HepG2 (cell line): ENCODE results near the gene PTGS2. TPM values are rescaled to one million over a fixed set of nuclear protein-coding genes. Genes with fewer than 3 reads are reported as not detected.

Source experiments
- ATAC-seq: fragments of 200-7000 bp; cut with Tn5 transposase; 3 replicates; pipeline ENCODE4 v1.9.1; 2020; ENCODE audit warnings: mild to moderate bottlenecking, moderate library complexity
- BruUV-seq: library from RNA; stranded (reverse); fragments of 400-500 nt; replicated peaks from 2 replicates; lab custom pipeline; 2021; lab: Mats Ljungman, UMichigan
- CTCF ChIA-PET: fragments of 300-600 bp; formaldehyde crosslinking; extraction: SDS; loops from one replicate; lab custom pipeline; 2021; ENCODE audit warnings: low total read pairs, inconsistent platforms, low intra/inter-chr PET ratio; lab: Yijun Ruan, JAX
- POLR2A ChIA-PET: fragments of 350-600 bp; sonication (Branson Sonifier 250); formaldehyde crosslinking; loops from one replicate; lab custom pipeline; 2020; ENCODE audit warnings: antibody characterized with exemption, inconsistent platforms; lab: Yijun Ruan, JAX
- DNase-seq: peaks from one replicate; pipeline ENCODE4 v3.0.0-alpha.2; 2015; ENCODE audit warnings: low spot score
- FAIRE-seq: peaks from 3 replicates; lab custom pipeline; 2011; peaks lifted over from hg19 to GRCh38; lab: Jason Lieb, UNC
- H2AFZ ChIP-seq: one replicate; pipeline ENCODE4 v1.6.1; 2011; ENCODE audit warnings: low read length, inconsistent platforms
- H3K27ac ChIP-seq: fragments of 300-600 bp; 3 replicates; pipeline ENCODE4 v1.8.0; 2011; ENCODE audit warnings: mixed run types, mild to moderate bottlenecking, mixed read lengths, low read length, inconsistent platforms; ENCODE audit not compliant: insufficient read depth; ENCODE audit errors: extremely low read length
- H3K27me3 ChIP-seq, 2 experiments: fragments of 200-600 bp in 1 of 2; 2 replicates in 1 of 2; 3 replicates in 1 of 2; pipeline versions ENCODE4 v1.6.0 to v1.8.0; 2011; ENCODE audit warnings: low read length in 2 of 2, mild to moderate bottlenecking in 2 of 2, moderate library complexity in 2 of 2, inconsistent platforms in 1 of 2; ENCODE audit not compliant: insufficient read depth in 2 of 2, control insufficient read depth in 1 of 2
- H3K36me3 ChIP-seq, 2 experiments: fragments of 200-600 bp in 1 of 2; replicated peaks in 1 of 2; 2 replicates in 1 of 2; 3 replicates in 1 of 2; pipeline versions ENCODE4 v1.5.1 to v1.8.0; 2011; ENCODE audit warnings: low read length in 2 of 2, inconsistent platforms in 1 of 2; ENCODE audit not compliant: insufficient read depth in 2 of 2, control insufficient read depth in 1 of 2
- H3K4me1 ChIP-seq: 2 replicates; pipeline ENCODE4 v1.5.1; 2012; ENCODE audit warnings: low read length, inconsistent platforms; ENCODE audit not compliant: insufficient read depth
- H3K4me2 ChIP-seq: 2 replicates; pipeline ENCODE4 v1.6.0; 2011; ENCODE audit warnings: low read depth, low read length, inconsistent platforms
- H3K4me3 ChIP-seq, 3 experiments: fragments of 200-600 bp in 1 of 3; sonication (generic), shearing (Covaris generic) in 1 of 3; replicated peaks in 1 of 3; 2 replicates each; pipeline ENCODE4 v1.5.1; 2011 to 2016; ENCODE audit warnings: low read length in 3 of 3, inconsistent platforms in 2 of 3, low read depth in 2 of 3, mild to moderate bottlenecking in 2 of 3, control low read depth in 1 of 3, mixed read lengths in 1 of 3; ENCODE audit not compliant: insufficient read depth in 1 of 3
- H3K79me2 ChIP-seq: one replicate; pipeline ENCODE4 v1.6.1; 2011; ENCODE audit warnings: low read length, inconsistent platforms; ENCODE audit not compliant: insufficient read depth
- H3K9ac ChIP-seq: 2 replicates; pipeline ENCODE4 v1.6.0; 2011; ENCODE audit warnings: mild to moderate bottlenecking, low read depth, low read length, inconsistent platforms; ENCODE audit not compliant: insufficient read depth
- H3K9me3 ChIP-seq: 2 replicates; pipeline ENCODE4 v1.5.1; 2012; ENCODE audit warnings: mild to moderate bottlenecking, low read length
- H4K20me1 ChIP-seq: 2 replicates; pipeline ENCODE4 v1.6.0; 2011; ENCODE audit warnings: inconsistent platforms, mild to moderate bottlenecking, low read length, moderate library complexity; ENCODE audit not compliant: insufficient read depth
- HDAC6 ChIP-seq: fragments of 200-600 bp; sonication (generic); IDR thresholded peaks from 2 replicates; pipeline ENCODE4 v1.7.0; 2017; ENCODE audit warnings: mild to moderate bottlenecking, antibody characterized with exemption, low read length, low read depth
- HOXA3 ChIP-seq: sonication (generic); formaldehyde crosslinking; IDR thresholded peaks from 2 replicates; pipeline ENCODE4 v1.5.0; 2020; ENCODE audit warnings: missing genetic modification reagents
- MXI1 ChIP-seq: IDR thresholded peaks from 3 replicates; pipeline ENCODE4 v1.6.1; 2012; ENCODE audit warnings: low read depth, low read length, inconsistent platforms, borderline replicate concordance
- STAG1 ChIP-seq: sonication (generic); formaldehyde crosslinking; IDR thresholded peaks from 2 replicates; pipeline ENCODE4 v1.4.0; 2020; ENCODE audit warnings: missing genetic modification reagents
- ZNF121 ChIP-seq: sonication (generic); formaldehyde crosslinking; IDR thresholded peaks from 2 replicates; pipeline ENCODE4 v1.5.0; 2020; ENCODE audit warnings: mild to moderate bottlenecking, missing genetic modification reagents
- ZNF30 ChIP-seq: sonication (generic); formaldehyde crosslinking; IDR thresholded peaks from 2 replicates; pipeline ENCODE4 v1.5.0; 2020; ENCODE audit warnings: mild to moderate bottlenecking, missing genetic modification reagents
- WGBS: methylation state at CpG from one replicate; pipeline ENCODE4 v1.1.6; 2017; ENCODE audit warnings: low lambda C conversion rate; 5-methylcytosine and 5-hydroxymethylcytosine counted together
- in situ Hi-C: cut with HindIII; loops from 2 replicates; pipeline ENCODE4 v1.10.0; 2017; ENCODE audit warnings: low pct_unique_long_range_greater_than_20kb; ENCODE audit not compliant: extremely low pct_ligation_motif_present
- intact Hi-C: fragments of 100-400 bp; cut with micrococcal nuclease; formaldehyde crosslinking; loops from one replicate; pipeline ENCODE4 v1.10.0; 2022; ENCODE audit not compliant: unreplicated experiment
- polyA plus RNA-seq, 8 experiments: library from polyadenylated mRNA; depleted of rRNA in 3 of 8; stranded (reverse) in 7 of 8; unstranded in 1 of 8; fragments of >200 nt; fragmentation: Illumina TruSeq in 4 of 8; extraction: Trizol in 4 of 8; gene quantifications; 2 replicates each; pipeline versions ENCODE4 v1.2.1 to v1.2.3, GENCODE V29; 2011 to 2016; ENCODE audit warnings: low read depth in 4 of 8, missing spikeins in 1 of 8, mixed read lengths in 1 of 8; ENCODE audit not compliant: insufficient read depth in 1 of 8
- total RNA-seq, 5 experiments: library from RNA; depleted of rRNA; stranded (reverse); fragments of >200 nt; fragmentation: Illumina TruSeq; extraction: Trizol; gene quantifications; 2 replicates each; pipeline ENCODE4 v1.2.3, GENCODE V29; 2016; ENCODE audit warnings: low read depth in 1 of 5
- TF ChIP-seq, protein P1 (sequence below): sonication (generic); formaldehyde crosslinking; IDR thresholded peaks from 2 replicates; pipeline ENCODE4 v1.4.0; 2020; ENCODE audit warnings: low read depth, mild to moderate bottlenecking, missing genetic modification reagents

PTGS2 gene
- total and polyA plus RNA-seq, 2 of the 13 experiments (the other 11 are each of a cell fraction or from before 2014, with no cell fraction given) = not detected

DNA sequence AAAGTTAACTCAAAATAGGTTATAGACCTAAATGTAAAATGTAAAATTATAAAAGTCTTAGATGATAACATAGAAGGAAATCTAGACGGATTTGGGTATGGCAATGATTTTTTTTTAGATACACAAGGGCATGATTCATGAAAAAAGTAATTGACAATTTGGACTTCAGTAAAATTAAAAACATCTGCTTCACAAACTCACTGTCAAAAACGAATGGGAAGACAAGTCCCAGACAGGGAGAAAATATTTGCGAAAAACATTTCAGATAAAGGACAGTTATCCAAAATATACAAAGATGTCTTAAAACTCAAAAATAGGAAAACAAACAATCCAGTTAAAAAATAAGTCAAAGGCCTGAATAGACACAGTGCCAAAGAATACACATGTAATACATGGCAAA, 9.7 kb upstream of the PTGS2 start:
- 8% methylated on average over 3 of the region's 3 CpGs for WGBS
- Histone ChIP-seq H3K9me3 (peaks cover 6% of the 10 kb centered on the region; the same call in 1 of the 2 replicates), H3K9ac (no peak overlapping the region), H2AFZ (no peak overlapping the region), H3K79me2 (no peaks in the 10 kb centered on the region), H3K36me3 (no peaks in the 10 kb centered on the region), H3K4me2 (no peak overlapping the region), H3K4me3 (no peak overlapping the region), H3K27me3 (no peaks in the 10 kb centered on the region), H3K27ac (no peak overlapping the region), H3K4me1 (no peaks in the 10 kb centered on the region), H4K20me1 (no peaks in the 10 kb centered on the region)
- ChIA-PET CTCF (no interaction called here), POLR2A (no interaction called here)
- intact Hi-C loops = no loop called here
- in situ Hi-C loops = no loop called here
- no peak for FAIRE-seq
- no peak for ATAC-seq
- TF ChIP-seq MXI1 = no peak
- no peak for TF ChIP-seq HOXA3 (CRISPR knock-in tag)
- TF ChIP-seq, protein P1, sequence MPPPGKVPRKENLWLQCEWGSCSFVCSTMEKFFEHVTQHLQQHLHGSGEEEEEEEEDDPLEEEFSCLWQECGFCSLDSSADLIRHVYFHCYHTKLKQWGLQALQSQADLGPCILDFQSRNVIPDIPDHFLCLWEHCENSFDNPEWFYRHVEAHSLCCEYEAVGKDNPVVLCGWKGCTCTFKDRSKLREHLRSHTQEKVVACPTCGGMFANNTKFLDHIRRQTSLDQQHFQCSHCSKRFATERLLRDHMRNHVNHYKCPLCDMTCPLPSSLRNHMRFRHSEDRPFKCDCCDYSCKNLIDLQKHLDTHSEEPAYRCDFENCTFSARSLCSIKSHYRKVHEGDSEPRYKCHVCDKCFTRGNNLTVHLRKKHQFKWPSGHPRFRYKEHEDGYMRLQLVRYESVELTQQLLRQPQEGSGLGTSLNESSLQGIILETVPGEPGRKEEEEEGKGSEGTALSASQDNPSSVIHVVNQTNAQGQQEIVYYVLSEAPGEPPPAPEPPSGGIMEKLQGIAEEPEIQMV (CRISPR knock-in tag) = no peak
- TF ChIP-seq HDAC6 = no peak
- no peak for TF ChIP-seq STAG1 (CRISPR knock-in tag)
- DNase-seq = no peak
- no TSS peak for BruUV-seq

DNA sequence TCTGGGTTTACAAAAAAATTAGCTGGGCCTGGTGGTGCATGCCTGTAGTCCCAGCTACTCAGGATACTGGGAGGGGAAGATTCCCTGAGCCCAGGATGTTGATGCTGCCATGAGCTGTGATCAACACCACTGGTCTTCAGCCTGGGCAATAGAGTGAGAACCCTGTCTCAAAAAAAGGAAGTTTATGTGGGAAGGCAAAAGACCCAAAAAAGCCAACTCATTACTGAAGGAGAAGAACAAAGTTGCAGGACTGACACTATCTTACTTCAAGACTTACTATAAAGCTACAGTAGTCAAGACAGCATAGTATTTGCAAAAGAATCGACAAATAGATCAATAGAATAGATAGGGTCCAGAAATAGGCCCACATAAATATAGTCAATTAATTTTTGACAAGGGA, 9.2 kb upstream of the PTGS2 start:
- Histone ChIP-seq H3K36me3 (no peaks in the 10 kb centered on the region), H3K9me3 (peaks cover 6% of the 10 kb centered on the region; the same call in 1 of the 2 replicates), H3K4me3 (no peak overlapping the region), H4K20me1 (no peaks in the 10 kb centered on the region), H3K4me1 (no peaks in the 10 kb centered on the region), H3K27me3 (no peaks in the 10 kb centered on the region), H3K79me2 (no peaks in the 10 kb centered on the region), H3K27ac (no peak overlapping the region), H3K9ac (no peak overlapping the region), H2AFZ (no peak overlapping the region), H3K4me2 (no peak overlapping the region)
- CTCF ChIA-PET = no interaction called here
- TF ChIP-seq ZNF121 (CRISPR knock-in tag) (no peak), ZNF30 (CRISPR knock-in tag) (no peak)
- intact Hi-C loops = no loop called here
- in situ Hi-C loops = no loop called here
- FAIRE-seq (no peak), ATAC-seq (no peak), DNase-seq (no peak)
- POLR2A ChIA-PET = no interaction called here
- BruUV-seq = no TSS peak
- WGBS = 5% methylated on average over 1 of the region's 1 CpG
